Ovary (tissue), 3 donors: ENCODE results near the gene KBTBD13.

ENCODE experiments used
- POLR2A ChIP-seq: fragments of 450-650 bp; IDR thresholded peaks from one replicate; pipeline ENCODE4 v1.6.1; 2017; ENCODE audit warnings: antibody characterized with exemption, mild to moderate bottlenecking, moderate library complexity
- TF ChIP-seq, protein P1 (sequence below), 3 donors: fragments of 450-650 bp in 2 of 3; fragments of 200-600 bp in 1 of 3; IDR thresholded peaks; one replicate each; pipeline versions ENCODE4 v1.5.1 to v1.8.0; 2016 to 2022; ENCODE audit warnings: antibody characterized with exemption in 3 of 3, mild to moderate bottlenecking in 1 of 3
- donor health status: DM: no; HTN: no; CAD: no.

- TF ChIP-seq, protein P1, sequence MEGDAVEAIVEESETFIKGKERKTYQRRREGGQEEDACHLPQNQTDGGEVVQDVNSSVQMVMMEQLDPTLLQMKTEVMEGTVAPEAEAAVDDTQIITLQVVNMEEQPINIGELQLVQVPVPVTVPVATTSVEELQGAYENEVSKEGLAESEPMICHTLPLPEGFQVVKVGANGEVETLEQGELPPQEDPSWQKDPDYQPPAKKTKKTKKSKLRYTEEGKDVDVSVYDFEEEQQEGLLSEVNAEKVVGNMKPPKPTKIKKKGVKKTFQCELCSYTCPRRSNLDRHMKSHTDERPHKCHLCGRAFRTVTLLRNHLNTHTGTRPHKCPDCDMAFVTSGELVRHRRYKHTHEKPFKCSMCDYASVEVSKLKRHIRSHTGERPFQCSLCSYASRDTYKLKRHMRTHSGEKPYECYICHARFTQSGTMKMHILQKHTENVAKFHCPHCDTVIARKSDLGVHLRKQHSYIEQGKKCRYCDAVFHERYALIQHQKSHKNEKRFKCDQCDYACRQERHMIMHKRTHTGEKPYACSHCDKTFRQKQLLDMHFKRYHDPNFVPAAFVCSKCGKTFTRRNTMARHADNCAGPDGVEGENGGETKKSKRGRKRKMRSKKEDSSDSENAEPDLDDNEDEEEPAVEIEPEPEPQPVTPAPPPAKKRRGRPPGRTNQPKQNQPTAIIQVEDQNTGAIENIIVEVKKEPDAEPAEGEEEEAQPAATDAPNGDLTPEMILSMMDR (IDR thresholded peaks at IDR 0.05) = no peak
- no peak for TF ChIP-seq POLR2A
Observed at GRCh38 chr15:65085207-65085753, 8.7 kb downstream of the KBTBD13 start.
